Activated B cell treated with CpG ODN at 0.5 μM for 24 hours (primary cell): ENCODE measurements around the gene PDCD7. TPM values are rescaled to one million over a fixed set of nuclear protein-coding genes. Genes with fewer than 3 reads are reported as not detected.
A peak's percentile ranks its signal among the peaks of the same experiment; 100 is the strongest.

ENCODE experiments used
- ATAC-seq: fragments of 200-7000 bp; cut with Tn5 transposase; one replicate; pipeline ENCODE4 v1.10.0; 2021; ENCODE audit warnings: low read depth, mild to moderate bottlenecking, moderate library complexity
- CTCF ChIA-PET: fragments of 350-600 bp; sonication (Branson Sonifier 250); formaldehyde crosslinking; loops from one replicate; lab custom pipeline; 2021; ENCODE audit warnings: antibody characterized with exemption; lab: Charles Lee
- POLR2A ChIA-PET: fragments of 350-600 bp; sonication (Branson Sonifier 250); formaldehyde crosslinking; loops from one replicate; lab custom pipeline; 2021; ENCODE audit warnings: antibody characterized with exemption; lab: Charles Lee
- DNase-seq: peaks from one replicate; pipeline ENCODE4 v3.0.0; 2022
- H3K27ac Mint-ChIP-seq: one replicate; pipeline ENCODE4 v1.8.0; 2020; ENCODE audit warnings: mixed read lengths
- H3K27me3 Mint-ChIP-seq: one replicate; pipeline ENCODE4 v1.8.0; 2021; ENCODE audit warnings: mixed read lengths
- H3K36me3 Mint-ChIP-seq: one replicate; pipeline ENCODE4 v1.8.0; 2021; ENCODE audit warnings: low read depth, mixed read lengths
- H3K4me1 Mint-ChIP-seq: one replicate; pipeline ENCODE4 v1.8.0; 2021; ENCODE audit warnings: mixed read lengths
- H3K4me3 Mint-ChIP-seq: one replicate; pipeline ENCODE4 v1.8.0; 2020; ENCODE audit warnings: mild to moderate bottlenecking, mixed read lengths
- H3K9me3 Mint-ChIP-seq: one replicate; pipeline ENCODE4 v1.8.0; 2020; ENCODE audit warnings: mixed read lengths
- CTCF ChIP-seq: fragments of 200-600 bp; IDR thresholded peaks from one replicate; pipeline ENCODE4 v1.8.0; 2022; ENCODE audit warnings: antibody characterized with exemption, mild to moderate bottlenecking
- intact Hi-C: fragments of 100-400 bp; cut with micrococcal nuclease; formaldehyde crosslinking; loops from one replicate; pipeline ENCODE4 v1.15.1; 2024
- total RNA-seq: library from RNA; stranded (reverse); gene quantifications from 2 replicates; pipeline ENCODE4 v1.2.3, GENCODE V29; 2022

PDCD7 gene
- total RNA-seq, 1 donor from 2014 or later, result 30.7 TPM

- DNase-seq, result no peak
- peak; percentile 35 for ATAC-seq
- peaks cover 28% of the 10 kb centered on the region for H3K4me1 Mint-ChIP-seq
- intact Hi-C loops, result loop anchor here (1.0 to 2.0 kb wide), 3 partner anchors 52 to 171 kb away; partner anchors contain the start of genes CLPX, RNU5A-1 and RNU5B-1
- peak overlapping the region; percentile 86 for H3K4me3 Mint-ChIP-seq
- H3K27ac Mint-ChIP-seq, result peak overlapping the region; percentile 71
- H3K36me3 Mint-ChIP-seq, result peaks cover 27% of the 10 kb centered on the region
- no peaks in the 10 kb centered on the region for H3K27me3 Mint-ChIP-seq
- CTCF ChIA-PET, result no interaction called here
- TF ChIP-seq CTCF, result no peak
- H3K9me3 Mint-ChIP-seq, result peaks cover 5% of the 10 kb centered on the region
- POLR2A ChIA-PET, result interaction anchor here (0.6 to 1.7 kb wide), 4 partner anchors 33 to 172 kb away, joined by 4 to 9 read pairs (median 6); partner anchors contain the start of genes CLPX, PARP16 and RNU5B-1
Measured at GRCh38 chr15:65132878-65133547, 595 bp downstream of the PDCD7 start.

GRCh38 chr15:65130941-65131340 lies 2.7 kb downstream of the PDCD7 start:
- no peak for ATAC-seq
- no peak for DNase-seq
- H3K27ac Mint-ChIP-seq, result no peak overlapping the region
- peaks cover 45% of the 10 kb centered on the region for H3K36me3 Mint-ChIP-seq
- CTCF ChIA-PET, result no interaction called here
- H3K9me3 Mint-ChIP-seq, result no peaks in the 10 kb centered on the region
- POLR2A ChIA-PET, result interaction anchor here (0.5 kb wide), 1 partner anchor 166 kb away, joined by 5 read pairs; no protein-coding TSS in a partner anchor
- intact Hi-C loops, result no loop called here
- H3K4me3 Mint-ChIP-seq, result no peak overlapping the region
- TF ChIP-seq CTCF, result no peak
- peaks cover 30% of the 10 kb centered on the region for H3K4me1 Mint-ChIP-seq
- H3K27me3 Mint-ChIP-seq, result no peaks in the 10 kb centered on the region

- ChIA-PET CTCF (no interaction called here), POLR2A (interaction anchor here (1.0 kb wide), 1 partner anchor 11 kb away, joined by 3 read pairs; no protein-coding TSS in a partner anchor)
- DNase-seq (no peak), ATAC-seq (no peak)
- peaks cover 74% of the 10 kb centered on the region for H3K36me3 Mint-ChIP-seq
- TF ChIP-seq CTCF, result no peak
- H3K4me1 Mint-ChIP-seq, result no peaks in the 10 kb centered on the region
- intact Hi-C loops, result no loop called here
- no peak overlapping the region for H3K4me3 Mint-ChIP-seq
- H3K9me3 Mint-ChIP-seq, result no peaks in the 10 kb centered on the region
- no peaks in the 10 kb centered on the region for H3K27me3 Mint-ChIP-seq
- H3K27ac Mint-ChIP-seq, result no peak overlapping the region
Measured at GRCh38 chr15:65115542-65115941, 18.1 kb downstream of the PDCD7 start.

GRCh38 chr15:65115086-65115485 lies 18.5 kb downstream of the PDCD7 start, which contains the start of gene UBAP1L:
Gene UBAP1L, minus strand, starts transcription at chr15:65115200. Its CDS starts 8,985 bp downstream, at chr15:65106215.
- Mint-ChIP-seq H3K4me1 (no peaks in the 10 kb centered on the region), H3K27ac (no peak within 1 kb of the TSS), H3K4me3 (no peak within 1 kb of the TSS), H3K27me3 (no peaks in the 10 kb centered on the region), H3K36me3 (peaks cover 74% of the 10 kb centered on the region), H3K9me3 (no peaks in the 10 kb centered on the region)
- TF ChIP-seq CTCF, result no peak
- DNase-seq (no peak), ATAC-seq (no peak)
- intact Hi-C loops, result no loop called here
- POLR2A ChIA-PET, result interaction anchor here (0.6 to 1.0 kb wide), 2 partner anchors 11 to 1323 kb away, joined by 3 read pairs; no protein-coding TSS in a partner anchor
- CTCF ChIA-PET, result no interaction called here

- H3K4me3 Mint-ChIP-seq, result no peak overlapping the region
- no peaks in the 10 kb centered on the region for H3K9me3 Mint-ChIP-seq
- peaks cover 58% of the 10 kb centered on the region for H3K36me3 Mint-ChIP-seq
- ChIA-PET CTCF (no interaction called here), POLR2A (interaction anchor here (0.6 kb wide), 1 partner anchor 129 kb away, joined by 5 read pairs; no protein-coding TSS in a partner anchor)
- ATAC-seq (no peak), DNase-seq (no peak)
- no peaks in the 10 kb centered on the region for H3K27me3 Mint-ChIP-seq
- intact Hi-C loops, result no loop called here
- H3K27ac Mint-ChIP-seq, result no peak overlapping the region
- no peak for TF ChIP-seq CTCF
- H3K4me1 Mint-ChIP-seq, result no peaks in the 10 kb centered on the region
Measured at GRCh38 chr15:65110676-65111292, 22.8 kb downstream of the PDCD7 start.
